Testis (tissue), 3 donors: ENCODE data around the gene WNT16. TPM values are rescaled to one million over a fixed set of nuclear protein-coding genes. Genes with fewer than 3 reads are reported as not detected.

Experiments used
- DNase-seq: peaks from one replicate; pipeline ENCODE4 v3.0.0-alpha.2; 2019
- H3K27ac ChIP-seq, 2 donors: fragments of 200-600 bp; sonication (generic); one replicate each; pipeline ENCODE4 v1.5.1; 2019
- H3K27me3 ChIP-seq: fragments of 200-600 bp; sonication (generic); one replicate; pipeline ENCODE4 v1.5.1; 2019
- H3K36me3 ChIP-seq: fragments of 200-600 bp; sonication (generic); one replicate; pipeline ENCODE4 v1.5.1; 2017; ENCODE audit warnings: low read depth; ENCODE audit errors: missing control alignments
- H3K4me1 ChIP-seq: fragments of 200-600 bp; sonication (generic); one replicate; pipeline ENCODE4 v1.5.1; 2019
- H3K4me3 ChIP-seq, 2 donors: fragments of 200-600 bp; sonication (generic); one replicate each; pipeline ENCODE4 v1.5.1; 2017 to 2019
- H3K9me3 ChIP-seq: fragments of 200-600 bp; sonication (generic); one replicate; pipeline ENCODE4 v1.5.1; 2017
- CTCF ChIP-seq, 3 experiments: fragments of 450-650 bp in 2 of 3; fragments of 200-600 bp in 1 of 3; sonication (generic) in 1 of 3; IDR thresholded peaks; one replicate each; pipeline ENCODE4 v1.5.1; 2016 to 2019; ENCODE audit warnings: antibody characterized with exemption in 3 of 3, mild to moderate bottlenecking in 2 of 3, moderate library complexity in 1 of 3
- POLR2A ChIP-seq: fragments of 450-650 bp; IDR thresholded peaks from one replicate; pipeline ENCODE4 v1.6.1; 2017; ENCODE audit warnings: antibody characterized with exemption, mild to moderate bottlenecking, moderate library complexity
- WGBS, 2 donors: methylation state at CpG; one replicate each; pipeline ENCODE4 v1.1.5; 2018; 5-methylcytosine and 5-hydroxymethylcytosine counted together
- intact Hi-C: fragments of 100-400 bp; cut with DNase I; formaldehyde crosslinking; loops from one replicate; pipeline ENCODE4 v1.15.1; 2023; ENCODE audit warnings: low total_unique reads
- polyA plus RNA-seq: library from polyadenylated mRNA; stranded (reverse); fragments of 350-450 nt; fragmentation: Illumina TruSeq; extraction: RNeasy Lipid Tissue Mini Kit (QIAGEN cat#74804); gene quantifications from one replicate; pipeline ENCODE4 v1.2.3, GENCODE V29; 2014; ENCODE audit warnings: low read depth, low replicate concordance; ENCODE audit not compliant: insufficient read depth
- total RNA-seq, 2 donors: library from RNA; depleted of rRNA; stranded (reverse); fragments of >200 nt; gene quantifications; one replicate each; pipeline ENCODE4 v1.2.3, GENCODE V29; 2016

The WNT16 gene
- total and polyA plus RNA-seq, 3 donors from 2014 or later, result 0.12 to 0.51 TPM; not detected in 1

- WGBS, 2 donors, result 65 to 72% methylated on average over 2 of the region's 2 CpGs
- no peak overlapping the region for H3K27ac ChIP-seq
- TF ChIP-seq CTCF (IDR thresholded peaks at IDR 0.05), result no peak
- TF ChIP-seq POLR2A, result no peak
Measured at GRCh38 chr7:121384265-121384664, 55.5 kb downstream of the WNT16 start.

GRCh38 chr7:121385056-121385799 lies 56.4 kb downstream of the WNT16 start:
- intact Hi-C loops, result no loop called here
- TF ChIP-seq CTCF (IDR thresholded peaks at IDR 0.05) (no peak), POLR2A (no peak)
- no peak overlapping the region for H3K27ac ChIP-seq
- no peaks in the 10 kb centered on the region for H3K9me3 ChIP-seq
- WGBS, 2 donors, result 93 to 95% methylated on average over 4 of the region's 4 CpGs
- H3K36me3 ChIP-seq, result no peaks in the 10 kb centered on the region
- H3K4me3 ChIP-seq, result no peak overlapping the region
- no peaks in the 10 kb centered on the region for H3K27me3 ChIP-seq
- no peak for DNase-seq
- no peaks in the 10 kb centered on the region for H3K4me1 ChIP-seq

More at GRCh38 chr7:121384265-121384664, 55.5 kb downstream of the WNT16 start:
- no peaks in the 10 kb centered on the region for H3K36me3 ChIP-seq
- no peaks in the 10 kb centered on the region for H3K4me1 ChIP-seq
- H3K9me3 ChIP-seq, result no peaks in the 10 kb centered on the region
- no peak overlapping the region for H3K4me3 ChIP-seq
- intact Hi-C loops, result no loop called here
- no peak for DNase-seq
- H3K27me3 ChIP-seq, result no peaks in the 10 kb centered on the region

- no peak for TF ChIP-seq POLR2A
- no peak for TF ChIP-seq CTCF (IDR thresholded peaks at IDR 0.05)
- DNase-seq, result no peak
- 71 to 78% methylated on average over 1 of the region's 1 CpG for WGBS, 2 donors
- no peaks in the 10 kb centered on the region for H3K27me3 ChIP-seq
- H3K4me3 ChIP-seq, result no peak overlapping the region
- H3K4me1 ChIP-seq, result no peaks in the 10 kb centered on the region
- H3K9me3 ChIP-seq, result no peaks in the 10 kb centered on the region
- no peak overlapping the region for H3K27ac ChIP-seq
- H3K36me3 ChIP-seq, result no peaks in the 10 kb centered on the region
- intact Hi-C loops, result no loop called here
Measured at GRCh38 chr7:121385800-121386179, 57.0 kb downstream of the WNT16 start.

- WGBS, 2 donors, result 86 to 94% methylated on average over 1 of the region's 1 CpG
- no peak overlapping the region for H3K4me3 ChIP-seq
- no peak for DNase-seq
- H3K9me3 ChIP-seq, result no peaks in the 10 kb centered on the region
- H3K4me1 ChIP-seq, result no peaks in the 10 kb centered on the region
- intact Hi-C loops, result no loop called here
- no peak for TF ChIP-seq POLR2A
- H3K27ac ChIP-seq, result no peak overlapping the region
- no peaks in the 10 kb centered on the region for H3K27me3 ChIP-seq
- no peaks in the 10 kb centered on the region for H3K36me3 ChIP-seq
Measured at GRCh38 chr7:121388950-121389349, 60.1 kb downstream of the WNT16 start.

- TF ChIP-seq CTCF (IDR thresholded peaks at IDR 0.05), result no peak
- no peak for TF ChIP-seq POLR2A
- intact Hi-C loops, result no loop called here
Measured at GRCh38 chr7:121390109-121390508, 61.3 kb downstream of the WNT16 start.

More at GRCh38 chr7:121390109-121390508, 61.3 kb downstream of the WNT16 start:
- Histone ChIP-seq H3K9me3 (no peaks in the 10 kb centered on the region), H3K27ac (no peak overlapping the region), H3K4me3 (no peak overlapping the region), H3K36me3 (no peaks in the 10 kb centered on the region), H3K27me3 (no peaks in the 10 kb centered on the region), H3K4me1 (no peaks in the 10 kb centered on the region)
- no peak for DNase-seq
